NCI-H748 (cell line): ENCODE measurements around the gene SLC2A3.
"Not testable (repeated sequence)": the region's sequence is repeated elsewhere in the genome, so short reads cannot be mapped to it uniquely, and the experiment has no call there.

Source experiments
- DNase-seq: peaks from one replicate; lab custom pipeline; 2025; ENCODE audit not compliant: unreplicated experiment; lab: John Stamatoyannopoulos, UW

SLC2A3 gene

DNA sequence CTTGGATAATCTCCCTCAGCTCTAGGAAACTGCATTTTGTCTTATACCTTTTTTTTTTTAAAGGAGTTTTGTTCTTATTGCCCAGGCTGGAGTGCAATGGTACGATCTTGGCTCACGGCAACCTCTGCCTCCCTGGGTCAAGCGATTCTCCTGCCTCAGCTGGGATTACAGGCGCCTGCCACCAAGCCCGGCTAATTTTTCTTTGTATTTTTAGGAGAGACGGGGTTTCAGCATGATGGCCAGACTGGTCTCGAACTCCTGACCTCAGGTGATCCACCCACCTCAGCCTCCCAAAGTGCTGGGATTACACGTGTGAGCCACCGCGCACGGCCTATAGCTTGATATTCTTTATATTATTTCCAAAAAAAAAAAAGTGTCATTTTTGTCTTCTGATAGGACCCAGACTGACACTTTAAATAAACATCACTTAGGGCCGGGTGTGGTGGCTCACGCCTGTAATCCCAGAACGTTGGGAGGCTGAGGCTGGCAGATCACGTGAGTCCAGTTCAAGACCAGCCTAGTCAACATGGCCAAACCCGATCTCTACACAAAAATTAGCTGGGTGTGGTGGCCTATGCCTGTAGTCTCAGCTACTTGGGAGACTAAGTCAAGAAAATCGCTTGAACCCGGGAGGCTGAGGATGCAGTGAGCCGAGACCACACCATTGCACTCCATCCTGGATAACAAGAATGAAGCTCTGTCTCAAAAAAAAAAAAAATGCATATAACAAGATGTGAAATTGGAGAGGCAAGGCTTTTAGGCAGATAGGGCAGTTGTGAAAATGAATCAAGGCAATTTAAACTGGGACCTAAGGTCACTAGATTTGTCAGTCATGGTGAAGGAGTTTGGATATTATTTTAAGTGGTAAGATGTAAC is 18.4 kb downstream of the SLC2A3 start:
- DNase-seq = no peak

DNA sequence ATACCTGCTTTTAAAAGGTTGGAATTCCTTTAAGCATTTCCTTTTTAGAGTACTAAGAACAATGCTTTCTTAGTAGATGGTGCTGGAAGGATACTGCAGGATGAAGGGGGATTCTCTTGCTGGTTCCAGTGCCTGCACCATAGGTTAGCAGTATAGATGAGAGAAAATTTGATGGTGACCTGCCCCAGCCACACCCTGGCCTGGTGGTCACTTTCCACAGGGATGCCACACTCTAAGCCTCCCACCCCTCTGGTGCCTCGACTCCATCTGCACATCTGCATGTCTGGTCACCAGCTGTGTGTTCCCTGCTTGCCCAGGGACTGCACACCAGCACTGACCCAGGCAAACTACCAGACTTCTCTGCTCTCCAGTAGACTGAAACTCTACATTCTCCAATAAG is 19.1 kb downstream of the SLC2A3 start:
- no peak for DNase-seq

DNA sequence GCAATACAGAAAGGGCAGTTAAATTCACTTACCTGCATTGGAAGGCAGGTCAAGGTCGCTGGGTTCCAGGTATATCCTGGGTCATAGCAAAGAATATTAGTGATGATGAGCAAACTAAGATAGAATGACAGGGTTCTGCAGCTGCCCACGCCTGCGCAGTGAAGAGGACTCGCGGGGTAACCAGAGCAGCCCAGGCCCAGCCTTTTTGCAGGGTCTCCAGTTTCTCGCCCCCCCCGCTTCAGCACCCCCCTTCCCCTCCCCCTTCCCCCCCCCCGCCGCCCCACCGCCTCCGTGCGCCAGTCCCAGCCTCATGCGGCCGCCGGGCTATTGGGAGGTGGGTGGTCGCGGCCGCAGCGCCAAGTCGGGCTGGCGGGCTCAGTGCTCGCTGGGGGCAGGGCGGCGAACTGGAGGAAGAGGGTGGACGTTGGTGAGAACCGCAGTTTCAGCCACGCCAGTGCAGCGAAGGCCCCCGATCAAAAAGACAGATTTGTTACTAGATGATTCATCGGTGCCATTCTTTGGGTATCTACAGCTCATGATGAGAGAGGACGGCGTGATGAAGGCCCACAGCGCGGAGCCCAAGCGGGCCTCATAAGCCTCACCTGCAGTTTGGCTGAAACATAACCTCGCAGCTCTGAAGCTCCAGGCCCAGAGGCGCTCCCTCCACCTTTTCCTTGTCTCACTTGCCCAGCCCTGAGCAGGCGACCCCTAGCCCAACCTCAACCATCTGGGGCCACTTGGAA is 20.2 kb downstream of the SLC2A3 start:
- DNase-seq = no peak

DNA sequence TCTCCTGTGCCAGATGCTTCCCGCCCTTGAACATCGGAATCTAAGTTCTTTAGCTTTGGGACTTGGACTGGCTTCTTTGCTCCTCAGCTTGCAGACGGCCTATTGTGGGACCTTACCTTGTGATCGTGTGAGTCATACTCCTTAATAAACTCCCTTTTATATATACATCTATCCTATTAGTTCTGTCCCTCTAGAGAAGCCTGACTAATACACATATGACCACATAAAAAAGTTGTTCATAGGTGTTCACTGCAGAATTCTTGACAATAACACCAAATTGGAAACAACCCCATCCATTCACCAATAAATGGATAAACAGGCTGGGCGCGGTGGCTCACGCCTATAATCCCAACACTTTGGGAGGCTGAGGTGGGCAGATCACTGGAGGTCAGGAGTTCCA is 25.9 kb downstream of the SLC2A3 start:
- not testable (repeated sequence) for DNase-seq

DNA sequence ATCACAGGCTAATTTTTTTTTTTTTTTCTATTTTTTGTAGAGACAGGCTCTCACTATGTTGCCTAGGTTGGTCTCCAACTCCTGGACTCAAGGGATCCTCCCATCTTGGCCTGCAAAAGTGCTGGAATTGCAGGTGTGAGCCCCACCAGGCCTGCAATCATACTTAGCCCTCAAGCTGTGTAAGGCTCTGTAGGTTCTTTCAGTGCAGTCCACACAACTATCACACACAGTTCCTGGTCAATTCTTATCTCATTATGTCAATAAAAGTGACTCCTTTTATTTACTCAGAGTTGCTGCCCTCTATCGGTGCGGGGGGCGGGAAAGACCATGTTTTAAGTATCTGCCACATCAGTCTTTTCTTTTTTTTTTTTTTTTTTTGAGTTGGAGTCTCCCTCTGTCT is 29.0 kb downstream of the SLC2A3 start:
- DNase-seq = peak; percentile 58

DNA sequence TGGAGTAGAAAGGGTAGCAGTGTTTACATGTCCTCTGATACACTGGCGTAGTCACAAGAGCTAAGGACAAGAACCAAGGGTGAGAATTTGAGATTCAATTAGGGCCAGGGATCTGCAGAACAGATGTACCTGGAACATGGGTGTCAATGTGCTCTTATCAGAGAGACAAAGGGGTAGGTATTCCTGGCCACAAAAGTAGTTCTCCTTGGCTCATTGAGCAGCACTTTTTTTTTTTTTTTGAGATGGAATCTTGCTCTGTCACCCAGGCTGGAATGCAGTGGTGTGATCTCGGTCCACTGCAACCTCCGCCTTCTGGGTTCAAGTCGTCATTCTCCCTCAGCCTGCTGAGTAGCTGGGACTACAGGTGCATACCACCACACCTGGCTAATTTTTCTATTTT is 29.7 kb downstream of the SLC2A3 start:
- not testable (repeated sequence) for DNase-seq

DNA sequence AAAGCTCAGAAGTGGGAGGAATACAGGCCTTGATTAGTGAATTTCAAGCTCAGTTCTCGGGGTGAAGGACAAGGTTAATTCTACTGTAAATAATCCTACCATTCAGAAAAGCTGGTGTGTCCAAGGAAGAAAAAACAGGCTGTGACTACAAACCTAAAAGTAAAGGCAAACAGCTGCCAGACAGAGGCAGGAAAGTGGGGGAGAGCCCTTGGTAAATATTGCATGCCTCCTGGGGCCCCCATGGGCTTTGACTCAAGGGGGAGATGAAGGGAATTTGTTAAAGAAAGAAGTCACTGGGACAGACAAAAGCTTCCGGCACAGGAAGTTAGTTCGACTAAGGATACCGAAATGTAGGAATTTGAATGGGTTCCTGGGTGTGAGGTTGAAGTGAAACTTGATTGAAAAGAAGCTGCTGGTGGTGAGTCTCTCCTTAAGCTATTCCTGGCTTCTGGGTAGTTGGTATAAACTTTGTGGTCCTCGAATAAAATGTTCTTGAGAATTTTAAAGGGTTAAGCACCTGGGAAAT is 30.3 kb downstream of the SLC2A3 start:
- DNase-seq = peak; percentile 10

DNA sequence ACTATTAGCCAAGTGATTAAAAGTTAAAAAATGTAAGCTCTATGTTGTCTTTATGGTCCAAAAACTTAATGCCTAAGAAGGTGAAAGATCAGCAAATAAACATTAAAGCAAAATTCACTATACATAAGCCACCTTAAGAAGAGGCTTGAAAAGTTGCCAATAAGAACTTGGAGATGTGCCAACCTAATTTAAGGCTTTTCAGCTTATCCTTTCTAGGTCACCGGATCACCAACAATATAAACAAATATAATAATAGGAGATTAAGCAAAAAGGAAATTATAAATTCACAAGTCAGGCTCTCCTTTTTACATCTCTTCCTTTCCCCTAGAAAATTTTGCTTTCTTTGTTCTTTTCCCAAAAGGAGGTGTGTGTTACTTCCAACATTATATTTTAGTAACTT is 30.9 kb downstream of the SLC2A3 start:
- DNase-seq = peak; percentile 62

DNA sequence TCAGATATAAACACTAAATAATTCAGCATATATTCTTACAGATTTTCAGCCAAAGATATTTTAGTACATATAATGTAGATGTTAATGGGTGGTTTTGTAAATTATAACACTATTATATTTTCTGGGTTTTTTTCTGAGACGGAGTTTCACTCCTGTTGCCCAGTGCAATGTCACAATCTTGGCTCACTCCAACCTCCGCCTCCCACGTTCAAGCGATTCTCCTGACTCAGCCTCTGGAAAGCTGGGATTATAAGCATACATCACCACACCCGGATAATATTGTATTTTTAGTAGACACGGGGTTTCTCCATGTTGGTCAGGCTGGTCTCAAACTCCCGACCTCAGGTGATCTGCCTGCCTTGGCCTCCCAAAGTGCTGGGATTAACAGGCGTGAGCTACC is 33.6 kb downstream of the SLC2A3 start:
- not testable (repeated sequence) for DNase-seq

DNA sequence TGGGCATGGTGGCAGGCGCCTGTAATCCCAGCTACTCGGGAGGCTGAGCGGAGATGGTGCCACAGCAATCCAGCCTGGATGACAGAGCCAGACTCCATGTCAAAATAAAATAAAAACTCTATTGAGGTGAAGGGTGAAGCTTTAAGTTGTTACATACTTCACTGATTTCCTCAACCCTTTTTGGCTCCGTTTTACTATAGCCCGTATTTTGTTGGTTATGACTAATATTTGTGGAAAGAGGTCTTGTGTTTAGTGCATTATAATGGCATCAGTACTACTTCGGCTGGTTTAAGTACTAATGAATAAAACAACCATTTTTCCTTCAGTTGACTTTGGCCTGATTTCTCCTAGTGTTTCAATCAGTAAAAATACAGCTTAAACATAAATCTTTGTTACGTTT is 36.2 kb downstream of the SLC2A3 start:
- DNase-seq = no peak

DNA sequence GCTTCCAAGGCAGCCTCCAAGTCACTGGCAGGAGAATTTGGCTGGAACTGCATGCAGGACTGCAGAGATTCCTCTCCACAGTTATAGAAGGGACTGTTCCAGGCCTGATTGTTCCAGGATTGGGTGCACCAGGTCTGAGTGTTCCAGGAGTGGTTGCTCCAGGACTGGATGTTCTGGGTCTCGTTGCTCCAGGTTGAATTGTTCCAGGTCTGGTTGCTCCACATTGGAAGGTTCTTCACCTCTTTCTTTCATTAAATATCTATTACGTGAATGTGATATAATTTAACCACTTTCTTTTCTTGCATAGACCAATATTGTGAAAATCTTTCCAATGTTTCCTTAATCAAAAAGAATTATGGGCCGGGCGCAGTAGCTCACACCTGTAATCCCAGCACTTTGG is 39.3 kb downstream of the SLC2A3 start:
- not testable (repeated sequence) for DNase-seq

DNA sequence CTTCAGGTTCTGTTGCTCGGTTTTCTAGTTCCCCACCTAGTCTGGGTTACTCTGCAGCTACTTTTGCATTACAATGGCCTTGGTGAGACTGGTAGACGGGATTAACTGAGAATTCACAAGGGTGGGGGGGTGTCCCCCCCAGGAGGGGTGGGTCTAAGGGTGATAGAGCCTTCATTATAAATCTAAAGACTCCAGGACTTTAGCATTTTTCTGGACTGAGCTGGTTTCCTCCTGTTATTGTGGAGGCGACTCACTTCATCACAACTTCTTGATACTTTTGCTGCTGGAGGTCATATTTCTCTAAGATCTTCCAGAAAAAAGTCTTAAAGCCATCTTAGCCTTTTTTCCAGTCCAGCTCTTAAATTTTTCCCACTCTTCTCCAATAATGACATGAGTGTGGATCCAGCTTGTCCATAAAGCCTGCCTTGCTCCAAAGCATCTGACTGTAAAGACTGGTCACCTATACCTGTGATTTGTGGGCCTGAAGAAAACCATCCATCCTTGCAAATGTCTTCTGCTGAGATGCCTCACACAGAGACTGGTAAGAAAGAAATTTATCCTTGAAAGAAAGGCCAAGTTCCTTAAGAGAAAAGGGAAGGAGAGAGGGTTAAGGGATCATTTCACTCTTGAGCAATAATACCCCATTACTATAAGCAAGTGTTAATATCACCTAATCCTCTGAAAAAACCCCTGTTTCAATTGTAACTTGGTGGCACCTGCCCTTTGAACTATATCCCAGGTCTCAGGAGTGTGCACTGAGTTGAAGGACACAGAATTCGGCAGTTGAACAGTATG is 43.6 kb downstream of the SLC2A3 start:
- no peak for DNase-seq

DNA sequence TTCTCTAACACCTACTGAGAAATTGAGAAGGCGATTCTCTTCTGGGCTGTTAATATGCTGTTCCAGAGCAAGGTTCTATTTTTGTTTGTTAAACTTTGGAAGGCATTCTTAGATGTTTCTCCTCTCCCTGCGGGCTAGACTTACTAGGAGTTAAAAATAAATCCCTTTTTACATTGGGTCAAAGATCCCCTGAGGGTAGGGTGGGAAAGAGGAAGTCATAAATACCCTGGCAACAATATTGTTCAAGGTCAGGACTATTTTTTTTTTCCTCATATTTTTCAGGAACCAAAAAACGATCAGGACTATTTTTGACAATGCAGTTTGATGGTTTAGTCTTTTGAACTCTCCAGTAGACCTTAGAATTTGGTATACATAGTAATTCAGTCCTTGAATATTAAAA is 51.3 kb downstream of the SLC2A3 start:
- no peak for DNase-seq

DNA sequence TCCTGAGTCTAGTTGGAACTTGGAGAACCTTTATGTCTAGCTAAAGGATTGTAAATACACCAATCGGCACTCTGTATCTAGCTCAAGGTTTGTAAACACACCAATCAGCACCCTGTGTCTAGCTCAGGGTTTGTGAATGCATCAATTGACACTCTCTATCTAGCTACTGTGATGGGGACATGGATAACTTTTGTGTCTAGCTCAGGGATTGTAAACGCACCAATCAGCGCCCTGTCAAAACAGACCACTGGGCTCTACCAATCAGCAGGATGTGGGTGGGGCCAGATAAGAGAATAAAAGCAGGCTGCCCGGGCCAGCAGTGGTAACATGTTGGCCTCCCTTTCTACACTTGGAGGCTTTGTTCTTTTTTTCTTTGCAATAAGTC is 54.3 kb downstream of the SLC2A3 start:
- DNase-seq = not testable (repeated sequence)

DNA sequence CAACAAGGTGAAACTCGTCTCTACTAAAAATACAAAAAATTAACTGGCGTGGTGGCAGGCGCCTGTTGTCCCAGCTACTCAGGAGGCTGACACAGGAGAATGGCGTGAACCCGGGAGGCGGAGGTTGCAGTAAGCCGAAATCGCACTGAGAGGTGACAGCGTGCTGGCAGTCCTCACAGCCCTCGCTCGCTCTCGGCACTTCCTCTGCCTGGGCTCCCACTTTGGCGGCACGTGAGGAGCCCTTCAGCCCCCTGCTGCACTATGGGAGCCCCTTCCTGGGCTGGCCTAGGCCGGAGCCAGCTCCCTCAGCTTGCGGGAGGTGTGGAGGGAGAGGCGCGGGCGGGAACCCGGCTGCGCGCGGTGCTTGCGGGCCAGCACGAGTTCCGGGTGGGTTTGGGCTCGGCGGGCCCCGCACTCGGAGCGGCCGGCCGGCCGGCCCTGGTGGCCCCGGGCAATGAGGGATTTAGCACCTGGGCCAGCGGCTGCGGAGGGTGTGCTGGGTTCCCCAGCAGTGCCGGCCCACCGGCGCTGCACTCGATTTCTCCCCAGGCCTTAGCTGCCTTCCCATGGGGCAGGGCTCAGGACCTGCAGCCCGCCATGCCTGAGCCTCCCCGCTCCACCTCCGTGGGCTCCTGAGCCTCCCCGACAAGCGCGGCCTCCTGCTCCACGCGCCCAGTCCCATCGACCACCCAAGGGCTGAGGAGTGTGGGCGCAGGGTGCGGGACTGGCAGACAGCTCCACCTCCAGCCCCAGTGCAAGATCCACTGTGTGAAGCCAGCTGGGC is 54.8 kb downstream of the SLC2A3 start:
- not testable (repeated sequence) for DNase-seq

DNA sequence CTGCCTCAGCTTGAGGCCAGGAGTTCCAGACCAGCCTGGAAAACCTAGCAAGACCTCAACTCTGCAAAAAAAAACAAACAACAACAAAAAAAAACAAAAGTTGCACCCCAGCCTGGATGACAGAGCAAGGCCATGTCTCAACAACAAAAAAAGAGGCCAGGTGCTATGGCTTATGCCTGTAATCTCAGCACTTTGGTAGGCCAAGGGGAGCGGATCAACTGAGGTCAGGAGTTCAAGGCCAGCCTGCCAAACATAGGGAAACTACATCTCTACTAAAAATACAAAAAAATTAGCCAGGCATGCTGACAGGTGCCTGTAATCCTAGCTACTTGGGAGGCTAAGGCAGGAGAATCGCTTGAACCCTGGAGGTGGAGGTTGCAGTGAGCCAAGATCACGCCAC is 56.7 kb downstream of the SLC2A3 start:
- DNase-seq = no peak

DNA sequence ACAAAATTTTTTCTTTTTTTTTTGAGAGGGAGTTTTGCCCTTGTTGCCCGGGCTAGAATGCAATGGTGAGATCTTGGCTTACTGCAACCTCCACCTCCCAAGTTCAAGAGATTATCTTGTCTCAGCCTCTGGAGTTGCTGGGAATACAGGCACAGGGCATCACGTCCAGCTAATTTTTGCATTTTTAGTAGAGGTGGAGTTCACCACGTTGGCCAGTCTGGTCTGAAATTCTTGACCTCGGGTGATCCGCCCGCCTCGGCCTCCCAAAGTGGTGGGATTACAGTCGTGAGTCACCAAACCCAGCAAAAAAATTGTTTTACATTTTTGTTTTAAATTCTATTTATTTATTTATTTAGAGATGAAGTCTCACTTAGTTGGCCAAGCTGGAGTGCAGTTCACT is 58.6 kb downstream of the SLC2A3 start:
- DNase-seq = no peak

DNA sequence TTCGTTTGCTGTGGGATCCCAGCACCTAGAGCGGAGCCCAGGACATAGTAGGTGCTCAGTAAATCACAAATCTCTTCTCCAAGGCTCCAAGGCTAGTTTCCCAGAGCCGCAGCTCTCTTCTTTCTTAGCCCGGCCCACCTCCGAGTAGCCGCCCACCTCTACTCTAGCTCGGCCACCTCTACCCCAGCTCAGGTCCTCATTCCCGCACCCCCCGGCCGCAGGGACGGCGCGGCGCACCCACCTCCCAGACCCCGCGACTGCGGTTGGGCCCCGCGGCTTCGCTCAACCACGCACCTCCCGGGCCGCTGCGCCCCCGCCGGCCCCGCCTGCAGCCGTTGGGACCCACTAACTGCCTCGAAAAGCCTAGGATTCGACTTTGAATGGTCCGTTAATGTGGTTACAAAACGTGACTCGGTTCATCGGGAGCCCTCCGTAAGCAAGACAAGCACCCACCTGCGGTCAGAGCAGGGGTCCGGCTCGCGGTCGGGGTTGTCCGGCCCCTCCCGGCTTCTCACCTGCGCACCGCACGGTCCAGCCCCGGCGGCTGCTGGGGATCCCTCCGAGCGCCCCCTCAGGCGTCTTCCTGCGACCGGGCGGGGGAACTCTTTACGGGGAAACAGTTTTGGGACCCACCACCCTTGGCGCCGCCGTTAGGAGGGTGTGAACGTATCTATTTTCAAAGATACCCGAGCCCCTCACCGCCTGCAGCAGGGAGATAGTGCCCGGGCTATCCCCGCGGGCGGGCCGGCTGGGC is 63.2 kb downstream of the SLC2A3 start, which contains the start of gene SLC2A14:
Gene SLC2A14, minus strand, starts transcription at position 350 of the 754 bp plus-strand sequence. CDS start 3,035 bp downstream, outside the sequence.
- no peak for DNase-seq

DNA sequence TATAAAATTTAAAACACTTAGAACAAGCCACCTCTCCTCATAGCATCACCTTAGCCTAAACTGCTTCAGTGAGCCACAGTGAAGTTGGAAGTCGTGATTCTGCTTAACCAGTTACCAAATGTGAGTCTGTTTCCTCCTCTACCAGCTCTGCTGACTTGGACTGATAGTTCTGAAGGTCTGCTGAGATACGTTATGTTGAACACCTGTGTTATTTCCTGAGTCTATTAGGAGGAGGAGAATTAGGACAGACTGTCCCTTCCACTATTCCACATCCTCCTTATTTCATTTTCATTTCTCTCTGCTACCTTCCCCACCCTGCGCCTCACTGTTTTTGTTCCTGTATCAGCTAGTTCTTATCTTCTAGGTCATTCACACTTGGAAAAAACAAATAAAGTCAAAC is 65.7 kb downstream of the SLC2A3 start:
- no peak for DNase-seq
